Stimulated activated CD8-positive, alpha-beta memory T cell treated with anti-CD3 and anti-CD28 coated beads, Interleukin-15, amount 100 ng/mL, for 24 hours (primary cell): ENCODE measurements around the gene SAMD4B.
"Not testable (repeated sequence)": the region's sequence is repeated elsewhere in the genome, so short reads cannot be mapped to it uniquely, and the experiment has no call there.

Experiments used
- DNase-seq: peaks from one replicate; pipeline ENCODE4 v3.0.0-alpha.2; 2020; ENCODE audit warnings: low read depth

The SAMD4B gene

GRCh38 chr19:39334444-39334976 lies 7.7 kb upstream of the SAMD4B start:
- DNase-seq: no peak

GRCh38 chr19:39335168-39335548 lies 7.1 kb upstream of the SAMD4B start:
- no peak for DNase-seq

GRCh38 chr19:39336483-39336882 lies 5.7 kb upstream of the SAMD4B start:
- DNase-seq: no peak

GRCh38 chr19:39339674-39340073 lies 2.5 kb upstream of the SAMD4B start:
- no peak for DNase-seq

GRCh38 chr19:39340156-39340555 lies 2.1 kb upstream of the SAMD4B start:
- DNase-seq: not testable (repeated sequence)

GRCh38 chr19:39341129-39341718 lies 997 bp upstream of the SAMD4B start:
- DNase-seq: no peak

- DNase-seq: no peak
Observed at GRCh38 chr19:39342647-39343305, 555 bp downstream of the SAMD4B start.

GRCh38 chr19:39345956-39346355 lies 3.7 kb downstream of the SAMD4B start:
- no peak for DNase-seq

GRCh38 chr19:39347332-39348164 lies 5.3 kb downstream of the SAMD4B start:
- no peak for DNase-seq

- DNase-seq: no peak
Observed at GRCh38 chr19:39349326-39349725, 7.1 kb downstream of the SAMD4B start.

GRCh38 chr19:39350156-39350555 lies 7.9 kb downstream of the SAMD4B start:
- DNase-seq: no peak

- DNase-seq: no peak
Observed at GRCh38 chr19:39351537-39352064, 9.4 kb downstream of the SAMD4B start.

- no peak for DNase-seq
Observed at GRCh38 chr19:39352381-39353255, 10.4 kb downstream of the SAMD4B start.

- DNase-seq: no peak
Observed at GRCh38 chr19:39355253-39355652, 13.0 kb downstream of the SAMD4B start.

- DNase-seq: no peak
Observed at GRCh38 chr19:39356073-39356472, 13.9 kb downstream of the SAMD4B start.

GRCh38 chr19:39356647-39357046 lies 14.4 kb downstream of the SAMD4B start:
- no peak for DNase-seq

GRCh38 chr19:39359026-39359425 lies 16.8 kb downstream of the SAMD4B start:
- no peak for DNase-seq

- DNase-seq: no peak
Observed at GRCh38 chr19:39360599-39360998, 18.4 kb downstream of the SAMD4B start.

GRCh38 chr19:39362682-39363657 lies 20.7 kb downstream of the SAMD4B start:
- DNase-seq: no peak

GRCh38 chr19:39363901-39364457 lies 21.8 kb downstream of the SAMD4B start:
- DNase-seq: no peak
